Measurements from ENCODE around the gene TRDMT1. TPM values are rescaled to one million over a fixed set of nuclear protein-coding genes. Genes with fewer than 3 reads are reported as not detected.

Gene TRDMT1
- total and polyA plus RNA-seq, 2 donors (not counting 1 experiment from before 2014, with no cell fraction given), result 3.0 to 20.4 TPM

DNA sequence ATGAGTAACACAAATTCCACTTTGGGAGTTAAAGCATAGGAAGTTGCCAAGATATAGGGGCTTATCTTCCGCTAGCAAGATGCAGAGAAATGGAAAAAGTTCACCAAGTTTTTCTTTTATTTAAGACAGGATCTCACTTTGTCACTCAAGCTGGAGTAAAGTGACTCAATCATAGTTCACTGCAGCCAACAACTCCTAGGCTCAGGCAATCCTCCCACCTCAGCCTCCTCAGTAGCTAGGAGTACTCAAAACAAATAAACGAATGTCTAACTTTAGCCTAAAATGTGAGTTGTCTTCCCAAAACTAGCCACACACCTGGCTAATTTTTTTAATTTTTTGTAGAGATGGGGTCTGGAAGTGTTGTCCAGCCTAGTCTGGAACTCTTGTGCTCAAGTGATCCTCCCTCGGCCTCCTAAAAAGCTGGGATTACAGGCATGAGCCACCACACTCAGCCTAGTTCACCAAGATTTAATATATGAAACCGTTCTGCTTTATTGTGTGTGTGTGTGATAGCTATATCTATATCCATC is 36.5 kb upstream of the TRDMT1 start:
- no peak overlapping the region for H3K27ac Mint-ChIP-seq
- DNase-seq (no peak), ATAC-seq (ENCODE audit: low read depth) (no peak)
- H3K9me3 Mint-ChIP-seq (ENCODE audit: insufficient read depth), result no peaks in the 10 kb centered on the region
- H3K4me2 ChIP-seq (replicated peaks; ENCODE audit: low read depth, low read length, poor library complexity, severe bottlenecking), result no peak overlapping the region
- no peak overlapping the region for H3K4me3 Mint-ChIP-seq
- peaks cover 2% of the 10 kb centered on the region for H3K4me1 Mint-ChIP-seq
- 100% methylated on average over 1 of the region's 4 CpGs for WGBS (ENCODE audit: insufficient coverage)
- no peaks in the 10 kb centered on the region for H3K27me3 Mint-ChIP-seq
- ChIA-PET CTCF (interaction anchor here (1.2 to 1.6 kb wide), 2 partner anchors 22 to 37 kb away, joined by 3 read pairs; partner anchors contain the start of gene TRDMT1), POLR2A (interaction anchor here (0.6 to 1.1 kb wide), 2 partner anchors 8 to 101 kb away, joined by 3 to 6 read pairs; no protein-coding TSS in a partner anchor)
- no peak overlapping the region for H3K27ac ChIP-seq (ENCODE audit: low read length in 2 of 2)
- H3K4me3 ChIP-seq (ENCODE audit: control extremely low read depth in 1 of 5, extremely low read depth in 1 of 5, insufficient read depth in 1 of 5, low read depth in 2 of 5, low read length in 4 of 5), result no peak overlapping the region
- no peak overlapping the region for H2AFZ ChIP-seq (ENCODE audit: insufficient read depth, low read depth, low read length, poor library complexity, severe bottlenecking)
- H3K9ac ChIP-seq (ENCODE audit: low read length), result no peak overlapping the region
- H3K79me2 ChIP-seq (ENCODE audit: control insufficient read depth, insufficient read depth, low read length), result no peaks in the 10 kb centered on the region
- H3K9me3 ChIP-seq (ENCODE audit: control extremely low read depth in 1 of 3, control insufficient read depth in 2 of 3, insufficient read depth in 1 of 3, low read length in 2 of 3), result no peaks in the 10 kb centered on the region
- H3K27me3 ChIP-seq (replicated peaks in 1 of 4; ENCODE audit: control extremely low read depth in 1 of 4, control insufficient read depth in 3 of 4, insufficient read depth in 4 of 4, low read length in 3 of 4), result no peaks in the 10 kb centered on the region
- H4K20me1 ChIP-seq (ENCODE audit: control insufficient read depth, insufficient read depth, low read length, poor library complexity, severe bottlenecking), result peaks cover 38% of the 10 kb centered on the region
- H3K36me3 ChIP-seq (replicated peaks in 1 of 2; ENCODE audit: control extremely low read depth in 1 of 2, control insufficient read depth in 1 of 2, extremely low read depth in 1 of 2, insufficient read depth in 2 of 2, low read length in 1 of 2), result peaks cover 28 to 53% of the 10 kb centered on the region in 2 experiments
- no peaks in the 10 kb centered on the region for H3K4me1 ChIP-seq (ENCODE audit: control insufficient read depth in 2 of 2, insufficient read depth in 2 of 2, low read length in 2 of 2)
- no peak for TF ChIP-seq EZH2 (IDR thresholded peaks at IDR 0.05; ENCODE audit: borderline replicate concordance, insufficient read depth, low read depth, low read length, poor library complexity, severe bottlenecking)
- TF ChIP-seq, protein P1, sequence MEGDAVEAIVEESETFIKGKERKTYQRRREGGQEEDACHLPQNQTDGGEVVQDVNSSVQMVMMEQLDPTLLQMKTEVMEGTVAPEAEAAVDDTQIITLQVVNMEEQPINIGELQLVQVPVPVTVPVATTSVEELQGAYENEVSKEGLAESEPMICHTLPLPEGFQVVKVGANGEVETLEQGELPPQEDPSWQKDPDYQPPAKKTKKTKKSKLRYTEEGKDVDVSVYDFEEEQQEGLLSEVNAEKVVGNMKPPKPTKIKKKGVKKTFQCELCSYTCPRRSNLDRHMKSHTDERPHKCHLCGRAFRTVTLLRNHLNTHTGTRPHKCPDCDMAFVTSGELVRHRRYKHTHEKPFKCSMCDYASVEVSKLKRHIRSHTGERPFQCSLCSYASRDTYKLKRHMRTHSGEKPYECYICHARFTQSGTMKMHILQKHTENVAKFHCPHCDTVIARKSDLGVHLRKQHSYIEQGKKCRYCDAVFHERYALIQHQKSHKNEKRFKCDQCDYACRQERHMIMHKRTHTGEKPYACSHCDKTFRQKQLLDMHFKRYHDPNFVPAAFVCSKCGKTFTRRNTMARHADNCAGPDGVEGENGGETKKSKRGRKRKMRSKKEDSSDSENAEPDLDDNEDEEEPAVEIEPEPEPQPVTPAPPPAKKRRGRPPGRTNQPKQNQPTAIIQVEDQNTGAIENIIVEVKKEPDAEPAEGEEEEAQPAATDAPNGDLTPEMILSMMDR (IDR thresholded peaks at IDR 0.05), result no peak
- intact Hi-C loops (cut with micrococcal nuclease), result loop anchor here (10.0 kb wide), 3 partner anchors 53 to 803 kb away; partner anchors contain the start of gene PTER

DNA sequence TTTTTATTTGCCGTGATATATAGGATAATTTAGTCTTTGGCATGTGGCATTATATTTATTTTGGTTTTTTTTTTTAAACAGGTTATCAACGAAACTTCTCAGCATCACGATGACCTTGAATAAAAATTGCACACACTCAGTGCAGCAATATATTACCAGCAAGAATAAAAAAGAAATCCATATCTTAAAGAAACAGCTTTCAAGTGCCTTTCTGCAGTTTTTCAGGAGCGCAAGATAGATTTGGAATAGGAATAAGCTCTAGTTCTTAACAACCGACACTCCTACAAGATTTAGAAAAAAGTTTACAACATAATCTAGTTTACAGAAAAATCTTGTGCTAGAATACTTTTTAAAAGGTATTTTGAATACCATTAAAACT is 35.7 kb upstream of the TRDMT1 start:
- Histone ChIP-seq H3K4me1 (ENCODE audit: control insufficient read depth in 2 of 2, insufficient read depth in 2 of 2, low read length in 2 of 2) (peaks cover 4% of the 10 kb centered on the region in 2 donors), H4K20me1 (ENCODE audit: control insufficient read depth, insufficient read depth, low read length, poor library complexity, severe bottlenecking) (peaks cover 46% of the 10 kb centered on the region), H3K27ac (ENCODE audit: low read length in 2 of 2) (no peak overlapping the region), H3K9me3 (ENCODE audit: control extremely low read depth in 1 of 3, control insufficient read depth in 2 of 3, insufficient read depth in 1 of 3, low read length in 2 of 3) (no peaks in the 10 kb centered on the region), H3K27me3 (replicated peaks in 1 of 4; ENCODE audit: control extremely low read depth in 1 of 4, control insufficient read depth in 3 of 4, insufficient read depth in 4 of 4, low read length in 3 of 4) (no peaks in the 10 kb centered on the region), H3K4me2 (replicated peaks; ENCODE audit: low read depth, low read length, poor library complexity, severe bottlenecking) (no peak overlapping the region), H2AFZ (ENCODE audit: insufficient read depth, low read depth, low read length, poor library complexity, severe bottlenecking) (no peak overlapping the region), H3K9ac (ENCODE audit: low read length) (no peak overlapping the region), H3K79me2 (ENCODE audit: control insufficient read depth, insufficient read depth, low read length) (no peaks in the 10 kb centered on the region), H3K4me3 (ENCODE audit: control extremely low read depth in 1 of 5, extremely low read depth in 1 of 5, insufficient read depth in 1 of 5, low read depth in 2 of 5, low read length in 4 of 5) (no peak overlapping the region), H3K36me3 (replicated peaks in 1 of 2; ENCODE audit: control extremely low read depth in 1 of 2, control insufficient read depth in 1 of 2, extremely low read depth in 1 of 2, insufficient read depth in 2 of 2, low read length in 1 of 2) (peaks cover 32 to 60% of the 10 kb centered on the region in 2 experiments)
- CTCF ChIA-PET, result interaction anchor here (0.6 to 1.6 kb wide), 2 partner anchors 20 to 36 kb away, joined by 3 read pairs; partner anchors contain the start of gene TRDMT1
- DNase-seq (no peak), ATAC-seq (ENCODE audit: low read depth) (no peak)
- Mint-ChIP-seq H3K4me3 (no peak overlapping the region), H3K9me3 (ENCODE audit: insufficient read depth) (no peaks in the 10 kb centered on the region), H3K4me1 (peaks cover 5% of the 10 kb centered on the region), H3K27ac (no peak overlapping the region), H3K27me3 (no peaks in the 10 kb centered on the region)
- POLR2A ChIA-PET, result interaction anchor here (1.1 kb wide), 1 partner anchor 8 kb away, joined by 3 read pairs; no protein-coding TSS in a partner anchor
- no peak for TF ChIP-seq EZH2 (IDR thresholded peaks at IDR 0.05; ENCODE audit: borderline replicate concordance, insufficient read depth, low read depth, low read length, poor library complexity, severe bottlenecking)
- TF ChIP-seq, protein P1 (IDR thresholded peaks at IDR 0.05), result no peak
- intact Hi-C loops (cut with micrococcal nuclease), result loop anchor here (10.0 kb wide), 3 partner anchors 52 to 802 kb away; partner anchors contain the start of gene PTER
- no CpG with 5 or more reads among the region's 5 CpGs for WGBS (ENCODE audit: insufficient coverage)

All from B cell (primary cell).